ENCODE data around the gene NXPH3. TPM values are rescaled to one million over a fixed set of nuclear protein-coding genes. Genes with fewer than 3 reads are reported as not detected.

Gene NXPH3
- total and polyA plus RNA-seq, 9 of the 15 experiments (the other 6 are each of a cell fraction or from before 2014, with no cell fraction given) = 0.04 to 0.27 (median 0.07) TPM; not detected in 2

DNA sequence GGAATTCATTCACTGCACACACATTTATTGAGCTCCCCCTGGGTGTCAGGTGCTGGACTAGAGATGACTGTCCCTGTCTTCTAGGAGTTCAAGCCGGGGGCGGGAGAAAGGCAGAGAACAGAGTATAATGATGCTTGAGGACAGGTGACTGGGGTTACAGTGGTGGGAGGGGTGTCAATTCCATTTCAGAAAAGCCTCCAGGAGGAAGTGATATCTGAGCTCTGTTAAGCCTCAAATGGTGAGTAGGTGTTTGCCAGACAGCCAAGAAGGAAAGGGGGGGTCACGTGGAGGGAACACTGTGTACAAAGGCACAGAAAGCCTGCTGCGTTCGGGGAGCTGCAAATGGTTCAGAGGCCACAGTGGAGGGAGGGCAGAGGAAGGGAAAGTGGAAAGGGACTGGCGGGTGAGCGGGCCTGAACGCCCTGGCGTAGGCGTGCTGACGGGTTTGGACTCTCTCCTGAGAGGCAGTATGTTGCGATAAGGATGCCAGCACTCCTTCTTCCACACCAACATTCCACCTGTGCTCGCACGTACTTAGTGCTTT is 9.7 kb upstream of the NXPH3 start (continued):
- TF ChIP-seq, protein P1, sequence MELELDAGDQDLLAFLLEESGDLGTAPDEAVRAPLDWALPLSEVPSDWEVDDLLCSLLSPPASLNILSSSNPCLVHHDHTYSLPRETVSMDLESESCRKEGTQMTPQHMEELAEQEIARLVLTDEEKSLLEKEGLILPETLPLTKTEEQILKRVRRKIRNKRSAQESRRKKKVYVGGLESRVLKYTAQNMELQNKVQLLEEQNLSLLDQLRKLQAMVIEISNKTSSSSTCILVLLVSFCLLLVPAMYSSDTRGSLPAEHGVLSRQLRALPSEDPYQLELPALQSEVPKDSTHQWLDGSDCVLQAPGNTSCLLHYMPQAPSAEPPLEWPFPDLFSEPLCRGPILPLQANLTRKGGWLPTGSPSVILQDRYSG (tag; conservative IDR thresholded peaks at IDR 0.05; ENCODE audit: low read depth) = no peak
- TF ChIP-seq HDAC3 (IDR thresholded peaks at IDR 0.05; ENCODE audit: borderline replicate concordance, partially characterized antibody) (no peak), EGR1 (conservative IDR thresholded peaks at IDR 0.05) (peak; percentile 65)
- TF ChIP-seq, protein P2, sequence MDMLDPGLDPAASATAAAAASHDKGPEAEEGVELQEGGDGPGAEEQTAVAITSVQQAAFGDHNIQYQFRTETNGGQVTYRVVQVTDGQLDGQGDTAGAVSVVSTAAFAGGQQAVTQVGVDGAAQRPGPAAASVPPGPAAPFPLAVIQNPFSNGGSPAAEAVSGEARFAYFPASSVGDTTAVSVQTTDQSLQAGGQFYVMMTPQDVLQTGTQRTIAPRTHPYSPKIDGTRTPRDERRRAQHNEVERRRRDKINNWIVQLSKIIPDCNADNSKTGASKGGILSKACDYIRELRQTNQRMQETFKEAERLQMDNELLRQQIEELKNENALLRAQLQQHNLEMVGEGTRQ (CRISPR knock-in tag; IDR thresholded peaks at IDR 0.05) = peak; percentile 69

DNA sequence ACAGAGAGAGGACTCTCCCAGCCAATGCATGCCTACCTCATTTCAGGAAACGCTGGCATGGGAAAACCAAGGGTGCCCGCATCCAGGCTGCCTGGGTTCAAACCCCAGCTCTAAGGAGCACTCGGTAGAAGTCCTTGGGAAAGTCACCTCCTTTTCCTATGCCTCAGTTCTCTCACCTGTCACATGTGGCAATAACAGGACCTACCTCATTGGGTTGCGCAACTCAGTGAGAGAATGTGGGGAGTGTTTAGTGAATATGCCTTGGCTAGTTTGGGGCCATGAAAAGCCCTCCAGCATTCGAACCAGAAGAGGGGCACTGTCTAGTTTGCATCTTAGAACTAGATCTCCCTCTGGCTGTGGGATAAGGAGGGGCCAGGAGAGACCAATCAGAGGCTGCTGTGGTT is 9.0 kb upstream of the NXPH3 start:
- DNase-seq (ENCODE audit: extremely low read depth in 1 of 4, low spot score in 3 of 4) (no peak), ATAC-seq (no peak), FAIRE-seq (no peak)
- peaks cover 0 to 24% of the 10 kb centered on the region in 2 experiments; a peak in 4 of 5 replicates for H3K4me1 ChIP-seq (replicated peaks in 1 of 2; ENCODE audit: control insufficient read depth in 2 of 2, insufficient read depth in 2 of 2, low read length in 2 of 2)
- H4K20me1 ChIP-seq (replicated peaks; ENCODE audit: control insufficient read depth, insufficient read depth, low read length) = peaks cover 7% of the 10 kb centered on the region; the same call in 1 of the 2 replicates
- ChIA-PET CTCF (ENCODE audit: low intra/inter-chr PET ratio) (interaction anchor here (1.2 to 7.7 kb wide), 2 partner anchors 129 to 158 kb away, joined by 3 to 167 read pairs; no protein-coding TSS in a partner anchor), POLR2A (interaction anchor here (1.0 kb wide), 1 partner anchor 134 kb away, joined by 3 read pairs; no protein-coding TSS in a partner anchor)
- no peak overlapping the region for H3K9ac ChIP-seq (ENCODE audit: insufficient read depth in 1 of 2, low read depth in 2 of 2, low read length in 2 of 2)
- H3K4me2 ChIP-seq (ENCODE audit: insufficient read depth, low read length) = no peak overlapping the region
- no peak overlapping the region for H2AFZ ChIP-seq (ENCODE audit: low read depth, low read length)
- 8% methylated on average over 5 of the region's 5 CpGs for WGBS (ENCODE audit: insufficient coverage, low coverage, missing lambda C conversion rate)
- in situ Hi-C loops (cut with MboI) = loop anchor here (10.0 kb wide), 1 partner anchor 508 kb away; no protein-coding TSS in a partner anchor
- no peak overlapping the region for H3K4me3 ChIP-seq
- H3K36me3 ChIP-seq (ENCODE audit: control insufficient read depth, insufficient read depth, low read length) = no peaks in the 10 kb centered on the region
- BruUV-seq (replicated peaks) = no TSS peak
- H3K79me2 ChIP-seq (ENCODE audit: control insufficient read depth, insufficient read depth, low read length) = no peaks in the 10 kb centered on the region
- H3K27me3 ChIP-seq (ENCODE audit: control insufficient read depth in 2 of 2, insufficient read depth in 2 of 2, low read length in 2 of 2) = peaks cover 7 to 34% of the 10 kb centered on the region in 2 experiments; a peak in 3 of 5 replicates
- no peaks in the 10 kb centered on the region for H3K9me1 ChIP-seq (ENCODE audit: control insufficient read depth, insufficient read depth, low read length)
- no peaks in the 10 kb centered on the region for H3K9me3 ChIP-seq (replicated peaks; ENCODE audit: control insufficient read depth, insufficient read depth, low read depth, low read length)
- intact Hi-C loops (cut with micrococcal nuclease) = no loop called here
- H3K27ac ChIP-seq (ENCODE audit: extremely low read depth, low read depth, low read length) = no peak overlapping the region
- TF ChIP-seq, protein P3, sequence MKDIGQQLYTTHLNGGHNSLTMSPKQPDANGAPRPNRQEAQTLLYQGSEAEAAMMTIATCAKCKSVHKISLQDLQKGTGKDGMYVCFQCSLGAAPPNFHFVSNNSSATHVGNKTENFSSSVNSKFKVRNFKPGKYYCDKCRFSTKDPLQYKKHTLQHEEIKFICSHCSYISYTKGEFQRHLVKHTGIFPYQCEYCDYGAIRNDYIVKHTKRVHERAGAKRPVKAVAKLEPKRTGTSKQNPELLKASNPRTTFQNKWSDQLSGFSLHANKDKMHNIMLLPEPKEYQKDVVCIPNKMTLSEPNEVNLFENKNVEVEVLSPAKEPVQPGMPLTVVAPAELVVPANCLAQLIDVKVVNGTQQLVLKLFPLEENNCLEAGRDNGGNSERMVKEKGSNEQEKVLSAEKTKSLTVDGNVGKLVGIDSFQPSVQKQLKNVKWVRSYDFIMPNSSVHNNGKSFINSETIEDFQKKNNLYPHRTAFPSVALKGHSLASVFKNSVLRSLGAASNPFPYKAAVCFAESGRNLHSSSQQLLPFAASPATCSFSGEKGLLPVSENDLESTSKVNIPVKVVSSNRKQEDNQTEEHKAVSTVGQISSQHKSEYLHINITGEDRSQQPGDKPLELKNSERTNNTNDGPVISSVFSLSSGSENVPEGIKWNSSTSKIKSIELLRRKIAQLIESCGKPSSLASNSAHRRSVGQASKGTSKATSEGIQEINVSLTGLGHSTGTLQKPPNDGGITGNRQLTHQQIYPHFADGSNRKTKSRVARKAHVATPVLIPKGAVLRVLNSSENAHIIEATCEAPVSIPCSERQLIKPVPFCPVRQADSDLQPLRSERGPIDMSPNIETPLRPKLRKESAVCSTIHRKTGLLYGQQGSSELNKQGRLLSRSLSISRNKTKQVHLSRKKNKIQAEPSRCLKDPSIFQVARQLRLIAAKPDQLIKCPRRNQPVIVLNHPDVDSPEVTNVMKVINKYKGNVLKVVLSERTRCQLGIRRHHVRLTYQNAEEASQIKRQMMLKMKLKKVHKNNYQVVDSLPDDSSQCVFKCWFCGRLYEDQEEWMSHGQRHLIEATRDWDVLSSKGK (CRISPR knock-in tag; IDR thresholded peaks at IDR 0.05) = no peak
- TF ChIP-seq ZNF444 (CRISPR knock-in tag; IDR thresholded peaks at IDR 0.05) (no peak), CEBPG (CRISPR knock-in tag; IDR thresholded peaks at IDR 0.05) (peak; percentile 88), CEBPG (tag; conservative IDR thresholded peaks at IDR 0.05 in 1 of 2, IDR thresholded peaks at IDR 0.05 in 1 of 2) (peak; percentile 74 to 93), ZNF253 (CRISPR knock-in tag; conservative IDR thresholded peaks at IDR 0.05) (no peak), MTF1 (CRISPR knock-in tag; IDR thresholded peaks at IDR 0.05; ENCODE audit: borderline replicate concordance) (no peak), TCF7L2 (IDR thresholded peaks at IDR 0.05; ENCODE audit: low read depth, low read length) (no peak), CEBPB (tag; IDR thresholded peaks at IDR 0.05) (peak; percentile 96), EP300 (IDR thresholded peaks at IDR 0.05; ENCODE audit: low read length) (no peak)
- TF ChIP-seq, protein P4, sequence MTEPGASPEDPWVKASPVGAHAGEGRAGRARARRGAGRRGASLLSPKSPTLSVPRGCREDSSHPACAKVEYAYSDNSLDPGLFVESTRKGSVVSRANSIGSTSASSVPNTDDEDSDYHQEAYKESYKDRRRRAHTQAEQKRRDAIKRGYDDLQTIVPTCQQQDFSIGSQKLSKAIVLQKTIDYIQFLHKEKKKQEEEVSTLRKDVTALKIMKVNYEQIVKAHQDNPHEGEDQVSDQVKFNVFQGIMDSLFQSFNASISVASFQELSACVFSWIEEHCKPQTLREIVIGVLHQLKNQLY (CRISPR knock-in tag; conservative IDR thresholded peaks at IDR 0.05) = no peak

All from K562 (cell line).